ENCODE measurements around the gene FAM83D.

GRCh38 chr20:38878866-38879265, 47.4 kb upstream of the FAM83D start:
- no peak for TF ChIP-seq MXI1 (IDR thresholded peaks at IDR 0.05; ENCODE audit: borderline replicate concordance, low read depth, low read length)
- TF ChIP-seq, protein P1, sequence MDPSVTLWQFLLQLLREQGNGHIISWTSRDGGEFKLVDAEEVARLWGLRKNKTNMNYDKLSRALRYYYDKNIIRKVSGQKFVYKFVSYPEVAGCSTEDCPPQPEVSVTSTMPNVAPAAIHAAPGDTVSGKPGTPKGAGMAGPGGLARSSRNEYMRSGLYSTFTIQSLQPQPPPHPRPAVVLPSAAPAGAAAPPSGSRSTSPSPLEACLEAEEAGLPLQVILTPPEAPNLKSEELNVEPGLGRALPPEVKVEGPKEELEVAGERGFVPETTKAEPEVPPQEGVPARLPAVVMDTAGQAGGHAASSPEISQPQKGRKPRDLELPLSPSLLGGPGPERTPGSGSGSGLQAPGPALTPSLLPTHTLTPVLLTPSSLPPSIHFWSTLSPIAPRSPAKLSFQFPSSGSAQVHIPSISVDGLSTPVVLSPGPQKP (IDR thresholded peaks at IDR 0.05; ENCODE audit: borderline replicate concordance, low read depth, low read length): no peak
- TF ChIP-seq, protein P2, sequence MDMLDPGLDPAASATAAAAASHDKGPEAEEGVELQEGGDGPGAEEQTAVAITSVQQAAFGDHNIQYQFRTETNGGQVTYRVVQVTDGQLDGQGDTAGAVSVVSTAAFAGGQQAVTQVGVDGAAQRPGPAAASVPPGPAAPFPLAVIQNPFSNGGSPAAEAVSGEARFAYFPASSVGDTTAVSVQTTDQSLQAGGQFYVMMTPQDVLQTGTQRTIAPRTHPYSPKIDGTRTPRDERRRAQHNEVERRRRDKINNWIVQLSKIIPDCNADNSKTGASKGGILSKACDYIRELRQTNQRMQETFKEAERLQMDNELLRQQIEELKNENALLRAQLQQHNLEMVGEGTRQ (IDR thresholded peaks at IDR 0.05; ENCODE audit: low read depth, low read length): no peak

All from IMR-90 (cell line).